Ascending aorta (tissue), 2 donors: ENCODE results near the gene NARF. TPM values are rescaled to one million over a fixed set of nuclear protein-coding genes. Genes with fewer than 3 reads are reported as not detected.

Experiments
- DNase-seq, 2 donors: peaks; one replicate each; pipeline ENCODE4 v3.0.0-alpha.2; 2019; ENCODE audit warnings: low spot score in 2 of 2
- H3K27ac ChIP-seq, 2 donors: fragments of 200-600 bp; sonication (generic); one replicate each; pipeline ENCODE4 v1.5.1; 2016 to 2017; ENCODE audit warnings: mild to moderate bottlenecking in 1 of 2
- H3K27me3 ChIP-seq: fragments of 200-600 bp; sonication (generic); one replicate; pipeline ENCODE4 v1.5.1; 2017
- H3K36me3 ChIP-seq, 2 donors: fragments of 200-600 bp; sonication (generic); one replicate each; pipeline ENCODE4 v1.5.1; 2016
- H3K4me1 ChIP-seq, 2 donors: fragments of 200-600 bp; sonication (generic); one replicate each; pipeline ENCODE4 v1.5.1; 2016 to 2017; ENCODE audit warnings: mild to moderate bottlenecking in 1 of 2
- H3K4me3 ChIP-seq, 2 donors: fragments of 200-600 bp; sonication (generic); one replicate each; pipeline ENCODE4 v1.5.1; 2016 to 2017; ENCODE audit warnings: mild to moderate bottlenecking in 1 of 2
- H3K9me3 ChIP-seq, 2 donors: fragments of 200-600 bp; sonication (generic); one replicate each; pipeline ENCODE4 v1.5.1; 2016
- CTCF ChIP-seq, 3 experiments: fragments of 200-600 bp in 2 of 3; fragments of 450-650 bp in 1 of 3; sonication (generic) in 2 of 3; IDR thresholded peaks; one replicate each; pipeline ENCODE4 v1.5.1; 2016 to 2019; ENCODE audit warnings: antibody characterized with exemption in 3 of 3, mild to moderate bottlenecking in 1 of 3, moderate library complexity in 1 of 3
- intact Hi-C: fragments of 100-400 bp; cut with DNase I; formaldehyde crosslinking; loops from one replicate; pipeline ENCODE4 v1.15.1; 2023
- total RNA-seq: library from RNA; depleted of rRNA; stranded (reverse); fragments of >200 nt; gene quantifications from one replicate; pipeline ENCODE4 v1.1.0, GENCODE V29; 2016

Gene NARF
- total RNA-seq, 1 donor from 2014 or later = 38.3 TPM

DNA sequence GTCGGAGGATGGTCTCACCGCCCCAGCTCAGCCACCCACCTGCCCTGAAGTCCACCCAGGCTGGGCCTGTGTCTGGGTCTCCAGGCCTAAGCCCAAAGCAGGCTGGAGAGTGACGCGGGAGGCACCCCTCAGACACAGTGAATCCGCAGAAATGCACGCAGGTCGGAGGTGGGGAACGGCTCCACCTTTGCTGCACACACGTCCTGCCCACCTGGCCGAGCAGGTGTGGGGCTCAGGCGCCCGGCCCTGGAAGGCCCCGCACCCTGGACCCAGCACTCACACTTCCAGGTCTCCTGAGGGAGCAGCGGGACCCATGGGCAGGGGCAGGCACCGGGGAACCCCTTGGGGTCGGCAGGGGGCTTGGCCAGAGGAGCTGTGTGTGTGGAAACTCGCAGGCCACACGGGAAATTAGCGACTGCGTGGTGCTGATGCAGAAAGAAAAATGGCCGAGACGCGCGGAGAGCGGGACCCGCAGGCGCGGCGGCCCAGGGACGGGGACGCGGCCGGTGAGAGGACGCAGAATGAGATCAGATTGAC, 18.6 kb upstream of the NARF start:
- Histone ChIP-seq H3K9me3 (no peaks in the 10 kb centered on the region), H3K27me3 (no peaks in the 10 kb centered on the region), H3K27ac (peak overlapping the region in 1 of 2 donors; percentile 0), H3K4me1 (no peaks in the 10 kb centered on the region), H3K36me3 (peaks cover 26 to 40% of the 10 kb centered on the region in 2 donors), H3K4me3 (no peak overlapping the region)
- no peak for TF ChIP-seq CTCF (IDR thresholded peaks at IDR 0.05)
- intact Hi-C loops = no loop called here
- peak in 1 of 2 donors; percentile 56 for DNase-seq

GRCh38 chr17:82440469-82440981, 18.0 kb upstream of the NARF start:
- DNase-seq = peak in 1 of 2 donors; percentile 65
- Histone ChIP-seq H3K36me3 (peaks cover 26 to 40% of the 10 kb centered on the region in 2 donors), H3K27ac (peak overlapping the region in 1 of 2 donors; percentile 0), H3K27me3 (no peaks in the 10 kb centered on the region), H3K4me1 (peaks cover 0 to 3% of the 10 kb centered on the region in 2 donors), H3K9me3 (no peaks in the 10 kb centered on the region), H3K4me3 (no peak overlapping the region)
- intact Hi-C loops = no loop called here
- no peak for TF ChIP-seq CTCF (IDR thresholded peaks at IDR 0.05)

- Histone ChIP-seq H3K4me3 (no peak overlapping the region), H3K36me3 (peaks cover 26 to 40% of the 10 kb centered on the region in 2 donors), H3K9me3 (no peaks in the 10 kb centered on the region), H3K27me3 (no peaks in the 10 kb centered on the region), H3K27ac (no peak overlapping the region), H3K4me1 (peaks cover 0 to 4% of the 10 kb centered on the region in 2 donors)
- DNase-seq = peak in 1 of 2 donors; percentile 69
- TF ChIP-seq CTCF (IDR thresholded peaks at IDR 0.05) = no peak
- intact Hi-C loops = no loop called here
Observed at GRCh38 chr17:82440991-82441627, 17.4 kb upstream of the NARF start.

DNA sequence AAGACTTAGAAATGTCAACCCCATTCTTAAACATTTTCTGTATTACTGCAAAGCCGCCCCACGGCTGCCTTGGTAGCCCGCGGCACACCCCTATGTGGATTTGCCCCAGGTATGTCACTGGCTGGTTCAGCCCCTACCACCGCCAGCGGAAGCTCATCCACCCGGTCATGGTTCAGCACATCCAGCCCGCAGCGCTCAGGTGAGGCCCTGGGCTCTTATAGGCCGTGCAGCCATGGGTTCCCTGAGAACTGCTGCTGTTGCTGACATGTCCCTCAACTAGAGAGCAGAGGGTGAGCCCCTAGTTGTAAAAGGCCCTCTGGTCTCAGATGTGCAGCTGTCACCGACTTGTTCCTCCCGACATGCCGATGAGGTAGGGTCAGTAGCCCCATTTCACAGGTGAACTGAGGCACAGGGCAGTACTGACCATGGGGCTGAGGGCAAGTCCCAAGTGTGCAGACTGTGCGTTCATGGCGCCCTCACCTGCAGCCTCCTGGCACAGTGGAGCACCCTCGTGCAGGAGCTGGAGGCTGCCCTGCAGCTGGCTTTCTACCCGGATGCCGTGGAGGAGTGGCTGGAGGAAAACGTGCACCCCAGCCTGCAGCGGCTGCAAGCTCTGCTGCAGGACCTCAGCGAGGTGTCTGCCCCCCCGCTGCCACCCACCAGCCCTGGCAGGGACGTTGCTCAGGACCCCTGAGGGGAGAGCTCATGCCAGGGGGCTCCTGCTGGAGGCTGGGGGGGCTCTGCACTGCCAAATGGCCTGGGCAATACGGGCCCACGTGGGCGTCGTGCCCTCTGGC, 16.7 kb upstream of the NARF start:
- Histone ChIP-seq H3K27ac (no peak overlapping the region), H3K4me3 (no peak overlapping the region), H3K4me1 (peaks cover 0 to 4% of the 10 kb centered on the region in 2 donors), H3K9me3 (no peaks in the 10 kb centered on the region), H3K36me3 (peaks cover 26 to 37% of the 10 kb centered on the region in 2 donors), H3K27me3 (no peaks in the 10 kb centered on the region)
- no peak for TF ChIP-seq CTCF (IDR thresholded peaks at IDR 0.05)
- peak in 1 of 2 donors; percentile 60 for DNase-seq
- intact Hi-C loops = no loop called here

GRCh38 chr17:82442643-82443464, 15.7 kb upstream of the NARF start:
- TF ChIP-seq CTCF (IDR thresholded peaks at IDR 0.05) = no peak
- Histone ChIP-seq H3K4me3 (no peak overlapping the region), H3K4me1 (peaks cover 0 to 4% of the 10 kb centered on the region in 2 donors), H3K27ac (no peak overlapping the region), H3K27me3 (no peaks in the 10 kb centered on the region), H3K9me3 (no peaks in the 10 kb centered on the region), H3K36me3 (peaks cover 26 to 33% of the 10 kb centered on the region in 2 donors)
- DNase-seq = peak in 1 of 2 donors; percentile 56
- intact Hi-C loops = no loop called here
